ENCODE measurements around the gene ATAD3C. TPM values are rescaled to one million over a fixed set of nuclear protein-coding genes. Genes with fewer than 3 reads are reported as not detected.

Gene ATAD3C
- total RNA-seq, 4 donors from 2014 or later = 0.47 to 1.1 (median 0.94) TPM; not detected in 1

Other genes starting within 250 kb of the ATAD3C start
- 1 to 10 TPM in 1 of 4 donors, under 1 TPM in 1, not detected in 2; 0.35 to 2.2 TPM for gene TNFRSF18, start 243.1 kb upstream of the ATAD3C start, total RNA-seq
- 1 to 10 TPM in 3 of 4 donors, under 1 TPM in 1; 0.93 to 1.6 (median 1.3) TPM for gene TNFRSF4, start 235.5 kb upstream of the ATAD3C start, total RNA-seq
- 100 to 1,000 TPM in 2 of 4 donors, 10 to 100 TPM in 2; 84.2 to 115 (median 93.9) TPM for gene SDF4, start 217.7 kb upstream of the ATAD3C start, total RNA-seq
- gene B3GALT6, start 217.5 kb upstream of the ATAD3C start, total RNA-seq = 10 to 100 TPM; 12.3 to 24.1 (median 15.0) TPM
- gene C1QTNF12, start 203.0 kb upstream of the ATAD3C start, total RNA-seq = 1 to 10 TPM in 3 of 4 donors, under 1 TPM in 1; 0.96 to 2.8 (median 1.7) TPM
- gene UBE2J2, start 175.8 kb upstream of the ATAD3C start, total RNA-seq = 10 to 100 TPM; 28.1 to 47.0 (median 37.9) TPM
- 1 to 10 TPM in 3 of 4 donors, under 1 TPM in 1; 0.94 to 7.9 (median 2.4) TPM for gene SCNN1D, start 169.3 kb upstream of the ATAD3C start, total RNA-seq
- 10 to 100 TPM; 35.6 to 74.7 (median 50.2) TPM for gene ACAP3, start 141.8 kb upstream of the ATAD3C start, total RNA-seq
- gene PUSL1, start 141.1 kb upstream of the ATAD3C start, total RNA-seq = 10 to 100 TPM; 12.5 to 24.2 (median 19.4) TPM
- gene INTS11, start 125.0 kb upstream of the ATAD3C start, total RNA-seq = 100 to 1,000 TPM in 1 of 4 donors, 10 to 100 TPM in 3; 62.0 to 119 (median 96.4) TPM
- 10 to 100 TPM; 10.4 to 42.7 (median 30.1) TPM for gene CPTP, start 124.9 kb upstream of the ATAD3C start, total RNA-seq
- under 1 TPM in 3 of 4 donors, not detected in 1; 0.12 to 0.54 (median 0.40) TPM for gene TAS1R3, start 118.4 kb upstream of the ATAD3C start, total RNA-seq
- 100 to 1,000 TPM in 1 of 4 donors, 10 to 100 TPM in 3; 84.4 to 174 (median 88.9) TPM for gene DVL1, start 100.3 kb upstream of the ATAD3C start, total RNA-seq
- gene MXRA8, start 91.1 kb upstream of the ATAD3C start, total RNA-seq = 100 to 1,000 TPM in 1 of 4 donors, 10 to 100 TPM in 3; 69.8 to 105 (median 85.4) TPM
- 100 to 1,000 TPM; 103 to 138 (median 108) TPM for gene AURKAIP1, start 74.5 kb upstream of the ATAD3C start, total RNA-seq
- gene CCNL2, start 50.4 kb upstream of the ATAD3C start, total RNA-seq = 100 to 1,000 TPM in 2 of 4 donors, 10 to 100 TPM in 2; 31.6 to 248 (median 127) TPM
- gene MRPL20, start 42.4 kb upstream of the ATAD3C start, total RNA-seq = 100 to 1,000 TPM; 121 to 215 (median 159) TPM
- gene ANKRD65, start 28.4 kb upstream of the ATAD3C start, total RNA-seq = 10 to 100 TPM in 2 of 4 donors, 1 to 10 TPM in 2; 8.7 to 16.9 (median 10.3) TPM
- gene VWA1, start 14.0 kb upstream of the ATAD3C start, total RNA-seq = 100 to 1,000 TPM in 2 of 4 donors, 10 to 100 TPM in 2; 59.8 to 137 (median 96.4) TPM
- gene ATAD3B, start 22.1 kb downstream of the ATAD3C start, total RNA-seq = 10 to 100 TPM in 2 of 4 donors, 1 to 10 TPM in 2; 4.1 to 17.9 (median 12.1) TPM
- 10 to 100 TPM; 14.9 to 32.9 (median 19.1) TPM for gene ATAD3A, start 62.5 kb downstream of the ATAD3C start, total RNA-seq
- gene TMEM240, start 90.9 kb downstream of the ATAD3C start, total RNA-seq = 10 to 100 TPM; 12.0 to 18.1 (median 14.4) TPM
- 100 to 1,000 TPM in 2 of 4 donors, 10 to 100 TPM in 2; 90.5 to 109 (median 98.9) TPM for gene SSU72, start 125.2 kb downstream of the ATAD3C start, total RNA-seq
- gene FNDC10, start 150.4 kb downstream of the ATAD3C start, total RNA-seq = under 1 TPM in 2 of 4 donors, not detected in 2; 0.54 TPM
- gene MIB2, start 165.8 kb downstream of the ATAD3C start, total RNA-seq = 10 to 100 TPM; 51.4 to 85.3 (median 69.3) TPM
- 10 to 100 TPM in 2 of 4 donors, 1 to 10 TPM in 2; 5.5 to 27.2 (median 9.4) TPM for gene MMP23B, start 182.5 kb downstream of the ATAD3C start, total RNA-seq
- 10 to 100 TPM; 19.2 to 59.3 (median 25.4) TPM for gene CDK11B, start 209.3 kb downstream of the ATAD3C start, total RNA-seq
- gene SLC35E2B, start 243.1 kb downstream of the ATAD3C start, total RNA-seq = 10 to 100 TPM; 18.7 to 56.9 (median 37.9) TPM

Data from gastroesophageal sphincter (tissue), 4 donors.